ENCODE results near the gene ATP10A.

ATP10A gene

GRCh38 chr15:25844542-25844941 lies 18.6 kb downstream of the ATP10A start:
- no peak for DNase-seq (ENCODE audit: low read depth)
- no peak overlapping the region for H3K4me3 ChIP-seq (ENCODE audit: low read depth, low read length)
- TF ChIP-seq, protein P1, sequence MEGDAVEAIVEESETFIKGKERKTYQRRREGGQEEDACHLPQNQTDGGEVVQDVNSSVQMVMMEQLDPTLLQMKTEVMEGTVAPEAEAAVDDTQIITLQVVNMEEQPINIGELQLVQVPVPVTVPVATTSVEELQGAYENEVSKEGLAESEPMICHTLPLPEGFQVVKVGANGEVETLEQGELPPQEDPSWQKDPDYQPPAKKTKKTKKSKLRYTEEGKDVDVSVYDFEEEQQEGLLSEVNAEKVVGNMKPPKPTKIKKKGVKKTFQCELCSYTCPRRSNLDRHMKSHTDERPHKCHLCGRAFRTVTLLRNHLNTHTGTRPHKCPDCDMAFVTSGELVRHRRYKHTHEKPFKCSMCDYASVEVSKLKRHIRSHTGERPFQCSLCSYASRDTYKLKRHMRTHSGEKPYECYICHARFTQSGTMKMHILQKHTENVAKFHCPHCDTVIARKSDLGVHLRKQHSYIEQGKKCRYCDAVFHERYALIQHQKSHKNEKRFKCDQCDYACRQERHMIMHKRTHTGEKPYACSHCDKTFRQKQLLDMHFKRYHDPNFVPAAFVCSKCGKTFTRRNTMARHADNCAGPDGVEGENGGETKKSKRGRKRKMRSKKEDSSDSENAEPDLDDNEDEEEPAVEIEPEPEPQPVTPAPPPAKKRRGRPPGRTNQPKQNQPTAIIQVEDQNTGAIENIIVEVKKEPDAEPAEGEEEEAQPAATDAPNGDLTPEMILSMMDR (IDR thresholded peaks at IDR 0.05; ENCODE audit: control insufficient read depth, extremely low read depth, insufficient read depth) = no peak

- H3K4me3 ChIP-seq (ENCODE audit: low read depth, low read length) = no peak overlapping the region
- TF ChIP-seq, protein P1 (IDR thresholded peaks at IDR 0.05; ENCODE audit: control insufficient read depth, extremely low read depth, insufficient read depth) = no peak
- DNase-seq (ENCODE audit: low read depth) = no peak
Measured at GRCh38 chr15:25844076-25844475, 19.1 kb downstream of the ATP10A start.

GRCh38 chr15:25839638-25840156 lies 23.4 kb downstream of the ATP10A start:
- DNase-seq (ENCODE audit: low read depth) = no peak
- TF ChIP-seq, protein P1 (IDR thresholded peaks at IDR 0.05; ENCODE audit: control insufficient read depth, extremely low read depth, insufficient read depth) = no peak
- H3K4me3 ChIP-seq (ENCODE audit: low read depth, low read length) = no peak overlapping the region

GRCh38 chr15:25838871-25839195 lies 24.3 kb downstream of the ATP10A start:
- DNase-seq (ENCODE audit: low read depth) = peak; percentile 46
- no peak overlapping the region for H3K4me3 ChIP-seq (ENCODE audit: low read depth, low read length)
- TF ChIP-seq, protein P1 (IDR thresholded peaks at IDR 0.05; ENCODE audit: control insufficient read depth, extremely low read depth, insufficient read depth) = no peak

DNA sequence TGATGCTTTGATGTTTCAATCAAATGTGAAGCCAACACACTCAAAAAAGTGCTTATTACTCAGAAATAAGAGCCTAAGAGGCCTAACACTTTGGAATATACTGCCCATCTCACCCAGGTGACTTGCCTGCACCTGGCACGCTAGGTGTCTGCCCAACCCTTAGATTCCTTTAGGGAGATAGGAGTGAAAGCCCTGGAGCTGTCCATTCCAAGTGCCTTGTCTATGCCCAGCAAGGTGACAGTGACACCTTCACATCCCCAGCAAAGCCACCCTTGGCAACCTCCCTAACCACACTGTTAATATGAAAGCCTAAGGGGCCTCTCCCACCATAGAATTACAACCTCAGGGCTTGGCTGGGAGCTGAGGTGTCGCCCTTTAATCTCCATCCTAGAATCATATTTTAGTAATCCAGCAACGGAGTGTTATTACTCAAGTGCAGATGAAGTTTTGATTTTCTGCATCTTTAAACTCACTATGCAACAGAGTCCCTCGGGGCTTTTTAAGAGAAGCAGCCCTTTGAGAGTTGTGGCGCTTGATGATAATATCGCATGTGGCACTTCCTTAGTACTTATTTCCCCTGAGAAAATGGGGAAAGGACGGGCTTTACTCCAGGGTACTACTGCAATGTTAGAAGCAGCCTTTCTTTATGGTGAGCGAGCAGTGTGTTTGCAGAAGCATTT lies 24.8 kb downstream of the ATP10A start:
- no peak for DNase-seq (ENCODE audit: low read depth)
- TF ChIP-seq, protein P1 (IDR thresholded peaks at IDR 0.05; ENCODE audit: control insufficient read depth, extremely low read depth, insufficient read depth) = no peak
- no peak overlapping the region for H3K4me3 ChIP-seq (ENCODE audit: low read depth, low read length)

GRCh38 chr15:25832158-25832557 lies 31.0 kb downstream of the ATP10A start:
- H3K4me3 ChIP-seq (ENCODE audit: low read depth, low read length) = no peak overlapping the region
- TF ChIP-seq, protein P1 (IDR thresholded peaks at IDR 0.05; ENCODE audit: control insufficient read depth, extremely low read depth, insufficient read depth) = no peak
- DNase-seq (ENCODE audit: low read depth) = no peak

All from LNCaP clone FGC (cell line).